MCF 10A (cell line): ENCODE data around the gene CADM4. TPM values are rescaled to one million over a fixed set of nuclear protein-coding genes. Genes with fewer than 3 reads are reported as not detected.
A peak's percentile ranks its signal among the peaks of the same experiment; 100 is the strongest.

Experiments
- BruUV-seq: library from RNA; stranded (reverse); fragments of 400-500 nt; replicated peaks from 2 replicates; lab custom pipeline; 2021; lab: Mats Ljungman, UMichigan
- CTCF ChIA-PET: fragments of 300-600 bp; sonication (Branson Sonifier 250); formaldehyde crosslinking; extraction: SDS; loops from one replicate; lab custom pipeline; 2021; ENCODE audit warnings: antibody characterized with exemption, inconsistent platforms; lab: Yijun Ruan, JAX
- POLR2A ChIA-PET: fragments of 300-600, 350-650 bp; sonication (Branson Sonifier 250); formaldehyde crosslinking; extraction: SDS; loops from one replicate; lab custom pipeline; 2020; ENCODE audit warnings: antibody characterized with exemption, inconsistent platforms; lab: Yijun Ruan, JAX
- DNase-seq: peaks from one replicate; pipeline ENCODE4 v3.0.0-alpha.2; 2018; ENCODE audit not compliant: unreplicated experiment
- H3K27ac Mint-ChIP-seq: one replicate; pipeline ENCODE4 v1.8.0; 2022; ENCODE audit warnings: mild to moderate bottlenecking, low read depth, mixed read lengths; ENCODE audit not compliant: unreplicated experiment
- H3K27me3 Mint-ChIP-seq: one replicate; pipeline ENCODE4 v1.8.0; 2022; ENCODE audit warnings: mixed read lengths; ENCODE audit not compliant: insufficient read depth, unreplicated experiment
- H3K36me3 Mint-ChIP-seq: one replicate; pipeline ENCODE4 v1.8.0; 2022; ENCODE audit warnings: mild to moderate bottlenecking, moderate library complexity, mixed read lengths; ENCODE audit not compliant: insufficient read depth, unreplicated experiment
- H3K4me1 Mint-ChIP-seq: one replicate; pipeline ENCODE4 v1.8.0; 2022; ENCODE audit warnings: mixed read lengths; ENCODE audit not compliant: insufficient read depth, unreplicated experiment
- H3K4me3 Mint-ChIP-seq: one replicate; pipeline ENCODE4 v1.8.0; 2022; ENCODE audit warnings: mild to moderate bottlenecking, moderate library complexity, mixed read lengths; ENCODE audit not compliant: unreplicated experiment
- H3K9me3 Mint-ChIP-seq: one replicate; pipeline ENCODE4 v1.8.0; 2022; ENCODE audit warnings: mixed read lengths; ENCODE audit not compliant: unreplicated experiment
- CTCF ChIP-seq: fragments of 200-600 bp; IDR thresholded peaks from one replicate; pipeline ENCODE4 v1.8.0; 2022; ENCODE audit warnings: antibody characterized with exemption, mild to moderate bottlenecking; ENCODE audit not compliant: unreplicated experiment
- intact Hi-C: fragments of 100-400 bp; cut with micrococcal nuclease; formaldehyde crosslinking; loops from 2 replicates; pipeline ENCODE4 v1.14.1; 2022
- total RNA-seq: library from RNA; stranded (reverse); gene quantifications from 2 replicates; pipeline ENCODE4 v1.2.3, GENCODE V29; 2022

The CADM4 gene
- total RNA-seq, 1 experiment from 2014 or later, result 3.2 TPM

GRCh38 chr19:43599635-43600295, 39.9 kb downstream of the CADM4 start:
- intact Hi-C loops, result loop anchor here (5.0 kb wide), 1 partner anchor 183 kb away; the partner anchor contains the start of gene KCNN4
- no peaks in the 10 kb centered on the region for H3K27me3 Mint-ChIP-seq
- no peak overlapping the region for H3K27ac Mint-ChIP-seq
- no TSS peak for BruUV-seq
- ChIA-PET CTCF (interaction anchor here (1.2 to 1.6 kb wide), 3 partner anchors 26 to 68 kb away, joined by 5 to 6 read pairs (median 5); no protein-coding TSS in a partner anchor), POLR2A (no interaction called here)
- H3K36me3 Mint-ChIP-seq, result peaks cover 31% of the 10 kb centered on the region
- H3K9me3 Mint-ChIP-seq, result no peaks in the 10 kb centered on the region
- peaks cover 13% of the 10 kb centered on the region for H3K4me1 Mint-ChIP-seq
- DNase-seq, result no peak
- TF ChIP-seq CTCF, result no peak
- no peak overlapping the region for H3K4me3 Mint-ChIP-seq

GRCh38 chr19:43598445-43599240, 41.0 kb downstream of the CADM4 start:
- H3K4me1 Mint-ChIP-seq, result peaks cover 17% of the 10 kb centered on the region
- H3K27ac Mint-ChIP-seq, result no peak overlapping the region
- ChIA-PET POLR2A (interaction anchor here (4.1 kb wide), 1 partner anchor 8 kb away, joined by 45 read pairs; no protein-coding TSS in a partner anchor), CTCF (interaction anchor here (0.6 to 1.6 kb wide), 3 partner anchors 43 to 1826 kb away, joined by 5 to 6 read pairs (median 5); no protein-coding TSS in a partner anchor)
- intact Hi-C loops, result loop anchor here (5.0 kb wide), 1 partner anchor 184 kb away; the partner anchor contains the start of gene KCNN4
- no TSS peak for BruUV-seq
- no peaks in the 10 kb centered on the region for H3K9me3 Mint-ChIP-seq
- peak overlapping the region; percentile 99 for H3K4me3 Mint-ChIP-seq
- no peaks in the 10 kb centered on the region for H3K27me3 Mint-ChIP-seq
- TF ChIP-seq CTCF, result no peak
- no peak for DNase-seq
- H3K36me3 Mint-ChIP-seq, result peaks cover 32% of the 10 kb centered on the region

- Mint-ChIP-seq H3K27me3 (no peaks in the 10 kb centered on the region), H3K4me3 (peak overlapping the region; percentile 99), H3K36me3 (peaks cover 40% of the 10 kb centered on the region), H3K27ac (peak overlapping the region; percentile 99), H3K4me1 (peaks cover 24% of the 10 kb centered on the region), H3K9me3 (no peaks in the 10 kb centered on the region)
- no TSS peak for BruUV-seq
- POLR2A ChIA-PET, result interaction anchor here (2.4 to 5.4 kb wide), 5 partner anchors 8 to 71 kb away, joined by 6 to 75 read pairs (median 39); partner anchors contain the start of genes ETHE1, ZNF428 and ZNF575
- CTCF ChIA-PET, result interaction anchor here (0.5 to 1.2 kb wide), 5 partner anchors 8 to 1827 kb away, joined by 3 to 6 read pairs (median 3); no protein-coding TSS in a partner anchor
- intact Hi-C loops, result loop anchor here (2.0 to 5.0 kb wide), 2 partner anchors 65 to 184 kb away; partner anchors contain the start of genes KCNN4 and ZNF575
- DNase-seq, result no peak
- no peak for TF ChIP-seq CTCF
Observed at GRCh38 chr19:43597876-43598275, 41.8 kb downstream of the CADM4 start.
